H1 (cell line): ENCODE measurements around the gene MROH2A. TPM values are rescaled to one million over a fixed set of nuclear protein-coding genes. Genes with fewer than 3 reads are reported as not detected.

Experiments used
- CTCF ChIA-PET: fragments of 300-600 bp; sonication (Branson Sonifier 250); formaldehyde crosslinking; loops from one replicate; lab custom pipeline; 2021; ENCODE audit not compliant: partially characterized antibody; lab: Charles Lee
- POLR2A ChIA-PET: fragments of 300-600 bp; sonication (Branson Sonifier 250); formaldehyde crosslinking; loops from one replicate; lab custom pipeline; 2021; ENCODE audit warnings: inconsistent platforms; ENCODE audit not compliant: partially characterized antibody; lab: Charles Lee
- DNase-seq, 2 experiments: peaks; one replicate each; pipeline versions ENCODE4 v3.0.0 to v3.0.0-alpha.2; 2010 to 2022; ENCODE audit warnings: low spot score in 2 of 2, low read depth in 1 of 2, mixed read lengths in 1 of 2
- FAIRE-seq: peaks from 2 replicates; lab custom pipeline; 2011; peaks lifted over from hg19 to GRCh38; lab: Jason Lieb, UNC
- H2AFZ ChIP-seq: 2 replicates; pipeline ENCODE4 v1.8.1; 2012; ENCODE audit warnings: low read length, inconsistent platforms
- H2AK5ac ChIP-seq: 2 replicates; pipeline ENCODE4 v1.6.1; 2013; ENCODE audit warnings: low read depth, low read length
- H2BK120ac ChIP-seq: replicated peaks from 2 replicates; pipeline ENCODE3; 2013; ENCODE audit warnings: low read depth, low read length, inconsistent platforms
- H2BK12ac ChIP-seq: 2 replicates; pipeline ENCODE4 v1.6.1; 2013; ENCODE audit warnings: low read depth, low read length
- H2BK15ac ChIP-seq: 2 replicates; pipeline ENCODE4 v1.6.1; 2013; ENCODE audit warnings: low read length
- H2BK20ac ChIP-seq: 2 replicates; pipeline ENCODE4 v1.6.1; 2013; ENCODE audit warnings: low read length
- H2BK5ac ChIP-seq: 2 replicates; pipeline ENCODE4 v1.6.1; 2013; ENCODE audit warnings: low read depth, low read length
- H3K14ac ChIP-seq: 2 replicates; pipeline ENCODE4 v1.6.1; 2013; ENCODE audit warnings: inconsistent platforms; ENCODE audit not compliant: insufficient read length
- H3K18ac ChIP-seq: 2 replicates; pipeline ENCODE4 v1.6.1; 2013; ENCODE audit warnings: low read length; ENCODE audit errors: extremely low read depth
- H3K23ac ChIP-seq: 2 replicates; pipeline ENCODE4 v1.6.1; 2013; ENCODE audit warnings: inconsistent platforms; ENCODE audit not compliant: insufficient read length
- H3K23me2 ChIP-seq: 2 replicates; pipeline ENCODE4 v1.6.1; 2013; ENCODE audit warnings: low read depth, low read length
- H3K27ac ChIP-seq: 2 replicates; pipeline ENCODE4 v1.6.1; 2011; ENCODE audit warnings: low read depth, low read length, inconsistent platforms
- H3K27me3 ChIP-seq, 4 experiments: replicated peaks in 1 of 4; 1 replicate in 1 of 4; 2 replicates in 3 of 4; pipeline versions ENCODE4 v1.6.1 to v1.8.1; 2011 to 2013; ENCODE audit warnings: low read length in 3 of 4, mild to moderate bottlenecking in 3 of 4, inconsistent platforms in 2 of 4, mixed read lengths in 2 of 4, moderate library complexity in 1 of 4; ENCODE audit not compliant: control insufficient read depth in 3 of 4, insufficient read depth in 3 of 4; ENCODE audit errors: extremely low read depth in 1 of 4
- H3K36me3 ChIP-seq, 4 experiments: 2 replicates each; pipeline versions ENCODE4 v1.6.1 to v1.8.1; 2011 to 2013; ENCODE audit warnings: mild to moderate bottlenecking in 4 of 4, low read length in 3 of 4, moderate library complexity in 2 of 4, control low read depth in 1 of 4, inconsistent platforms in 1 of 4; ENCODE audit not compliant: insufficient read depth in 4 of 4, control insufficient read depth in 2 of 4
- H3K4ac ChIP-seq: replicated peaks from 2 replicates; pipeline ENCODE3; 2013; ENCODE audit warnings: low read length, low read depth, mixed read lengths, inconsistent platforms; ENCODE audit not compliant: insufficient read length
- H3K4me1 ChIP-seq, 4 experiments: replicated peaks in 1 of 4; 1 replicate in 1 of 4; 2 replicates in 3 of 4; pipeline versions ENCODE4 v1.6.1 to v1.8.1; 2011 to 2013; ENCODE audit warnings: low read length in 3 of 4, inconsistent platforms in 2 of 4, mixed read lengths in 1 of 4; ENCODE audit not compliant: insufficient read depth in 4 of 4, control insufficient read depth in 3 of 4
- H3K4me2 ChIP-seq, 2 experiments: 2 replicates each; pipeline versions ENCODE4 v1.6.1 to v1.8.1; 2011 to 2013; ENCODE audit warnings: low read depth in 2 of 2, low read length in 2 of 2, control low read depth in 1 of 2, inconsistent platforms in 1 of 2, mild to moderate bottlenecking in 1 of 2; ENCODE audit not compliant: insufficient read depth in 1 of 2
- H3K4me3 ChIP-seq, 4 experiments: fragments of 200-600, 300-600 bp in 1 of 4; sonication (generic), shearing (Covaris generic), sonication (Bioruptor Twin) in 1 of 4; 2 replicates each; pipeline versions ENCODE4 v1.5.1 to v1.8.1; 2011 to 2016; ENCODE audit warnings: low read length in 4 of 4, low read depth in 3 of 4, control low read depth in 2 of 4, inconsistent platforms in 2 of 4, mild to moderate bottlenecking in 2 of 4, mixed read lengths in 1 of 4, moderate library complexity in 1 of 4; ENCODE audit not compliant: insufficient read depth in 2 of 4; ENCODE audit errors: extremely low read depth in 1 of 4
- H3K56ac ChIP-seq: replicated peaks from 2 replicates; pipeline ENCODE3; 2013; ENCODE audit warnings: low read depth, mild to moderate bottlenecking, mixed read lengths, low read length, inconsistent platforms; ENCODE audit not compliant: insufficient read length
- H3K79me1 ChIP-seq: 2 replicates; pipeline ENCODE4 v1.6.1; 2013; ENCODE audit warnings: low read depth, low read length, control low read depth
- H3K79me2 ChIP-seq, 2 experiments: 2 replicates each; pipeline versions ENCODE4 v1.6.1 to v1.8.1; 2012 to 2013; ENCODE audit warnings: low read length in 2 of 2, mild to moderate bottlenecking in 2 of 2, inconsistent platforms in 1 of 2; ENCODE audit not compliant: insufficient read depth in 2 of 2, control insufficient read depth in 1 of 2
- H3K9ac ChIP-seq, 4 experiments: replicated peaks in 1 of 4; 1 replicate in 1 of 4; 2 replicates in 3 of 4; pipeline versions ENCODE4 v1.6.1 to v1.8.1; 2011 to 2013; ENCODE audit warnings: low read depth in 3 of 4, low read length in 3 of 4, control low read depth in 2 of 4, mild to moderate bottlenecking in 2 of 4, moderate library complexity in 2 of 4, inconsistent platforms in 1 of 4; ENCODE audit errors: extremely low read depth in 1 of 4
- H3K9me3 ChIP-seq, 2 experiments: 2 replicates each; pipeline versions ENCODE4 v1.6.1 to v1.8.1; 2012 to 2013; ENCODE audit warnings: mild to moderate bottlenecking in 2 of 2, moderate library complexity in 2 of 2, control low read depth in 1 of 2, inconsistent platforms in 1 of 2, low read depth in 1 of 2, low read length in 1 of 2, mixed read lengths in 1 of 2; ENCODE audit not compliant: insufficient read depth in 2 of 2
- H4K20me1 ChIP-seq, 2 experiments: replicated peaks in 1 of 2; 2 replicates each; pipeline versions ENCODE3 to v1.8.1; 2011 to 2013; ENCODE audit warnings: inconsistent platforms in 2 of 2, low read length in 2 of 2, mild to moderate bottlenecking in 1 of 2; ENCODE audit not compliant: insufficient read depth in 2 of 2, control insufficient read depth in 1 of 2
- H4K5ac ChIP-seq: 2 replicates; pipeline ENCODE4 v1.6.1; 2013; ENCODE audit warnings: low read length, low read depth, mixed read lengths, inconsistent platforms; ENCODE audit not compliant: insufficient read length
- H4K8ac ChIP-seq: 2 replicates; pipeline ENCODE4 v1.8.0; 2013; ENCODE audit warnings: mild to moderate bottlenecking, moderate library complexity, low read length, inconsistent platforms; ENCODE audit not compliant: insufficient read depth; ENCODE audit errors: extremely low read depth
- H4K91ac ChIP-seq: replicated peaks from 2 replicates; pipeline ENCODE3; 2013; ENCODE audit warnings: low read length, mixed read lengths, inconsistent platforms; ENCODE audit not compliant: insufficient read length
- BCL11A ChIP-seq, 2 experiments: IDR thresholded peaks; one replicate each; pipeline ENCODE4 v1.6.1; 2011; ENCODE audit warnings: low read depth in 2 of 2, low read length in 2 of 2, mild to moderate bottlenecking in 2 of 2
- HDAC6 ChIP-seq: IDR thresholded peaks from one replicate; pipeline ENCODE4 v1.7.1; 2012; ENCODE audit warnings: low read depth, mild to moderate bottlenecking, inconsistent platforms, low read length, moderate library complexity
- PHF8 ChIP-seq: fragments of 200-600 bp; sonication (generic); conservative IDR thresholded peaks from 2 replicates; pipeline ENCODE4 v1.7.1; 2012; ENCODE audit warnings: low read depth, mild to moderate bottlenecking, inconsistent platforms, low read length, moderate library complexity
- SIRT6 ChIP-seq: IDR thresholded peaks from one replicate; pipeline ENCODE4 v1.7.1; 2012; ENCODE audit warnings: low read length, inconsistent platforms
- SP4 ChIP-seq: IDR thresholded peaks from 2 replicates; pipeline ENCODE4 v1.6.1; 2012; ENCODE audit warnings: low read length, inconsistent platforms
- TBP ChIP-seq: IDR thresholded peaks from 2 replicates; pipeline ENCODE4 v1.6.1; 2011; ENCODE audit warnings: low read depth, low read length, improper control_type of control experiment
- WGBS, 2 experiments: shearing (Covaris generic) in 1 of 2; methylation state at CpG; one replicate each; pipeline versions ENCODE4 v1.1.6 to v1.1.7; 2013 to 2015; ENCODE audit warnings: low lambda C conversion rate in 2 of 2, mixed read lengths in 2 of 2, inconsistent platforms in 1 of 2, low coverage in 1 of 2, missing lambda C conversion rate in 1 of 2; ENCODE audit not compliant: insufficient replicate concordance in 2 of 2, insufficient coverage in 1 of 2, insufficient read length in 1 of 2; ENCODE audit errors: extremely low coverage in 1 of 2, missing lambda C conversion rate in 1 of 2; 5-methylcytosine and 5-hydroxymethylcytosine counted together
- polyA plus RNA-seq, 7 experiments: library from polyadenylated mRNA; depleted of rRNA in 3 of 7; stranded (reverse) in 5 of 7; unstranded in 2 of 7; fragments of >200 nt in 5 of 7; fragments of 200-250 nt in 2 of 7; gene quantifications; 1 replicate in 5 of 7; 2 replicates in 1 of 7; 4 replicates in 1 of 7; pipeline versions ENCODE4 v1.2.1 to v1.2.3, GENCODE V29; 2011 to 2013; ENCODE audit warnings: missing spikeins in 2 of 7, mixed read lengths in 2 of 7
- total RNA-seq: library from RNA; stranded (reverse); fragmentation: NEBNext Ultra II Directional; extraction: Animal tissue kit (Norgen Biotek cat#: 25700); gene quantifications from 2 replicates; pipeline ENCODE4 v1.2.1, GENCODE V29; 2021

The MROH2A gene
- total and polyA plus RNA-seq, 2 of the 8 experiments (the other 6 are each of a cell fraction or from before 2014, with no cell fraction given), result not detected

- Histone ChIP-seq H2BK5ac (peak within 1 kb of the TSS; percentile 85), H4K20me1 (no peaks in the 10 kb centered on the region), H3K14ac (no peak within 1 kb of the TSS), H3K9me3 (no peaks in the 10 kb centered on the region; a peak in 1 of 4 replicates), H2BK15ac (no peak within 1 kb of the TSS), H3K18ac (0 out of 2 replicates have a peak within 1 kb of the TSS, but pooled peaks have one; percentile 97), H3K79me1 (no peaks in the 10 kb centered on the region), H3K27ac (0 out of 2 replicates have a peak within 1 kb of the TSS, but pooled peaks have one; percentile 30), H3K4me1 (no peaks in the 10 kb centered on the region), H2BK120ac (peak within 1 kb of the TSS; percentile 78), H2AFZ (peak within 1 kb of the TSS; percentile 83), H3K4ac (no peak within 1 kb of the TSS), H4K5ac (peak within 1 kb of the TSS; percentile 97), H3K4me2 (peak within 1 kb of the TSS; percentile 66 to 79), H2BK20ac (no peak within 1 kb of the TSS), H3K4me3 (peak within 1 kb of the TSS; percentile 55 to 91 (median 63)), H3K23me2 (peaks cover 3% of the 10 kb centered on the region), H3K56ac (peak within 1 kb of the TSS; percentile 82), H3K27me3 (no peaks in the 10 kb centered on the region; a peak in 1 of 7 replicates), H3K79me2 (no peaks in the 10 kb centered on the region), H2AK5ac (no peak within 1 kb of the TSS), H2BK12ac (no peak within 1 kb of the TSS; the same call in 1 of the 2 replicates), H4K8ac (peak within 1 kb of the TSS; percentile 94), H3K9ac (peak within 1 kb of the TSS in 3 of 4 experiments; percentile 43 to 72 (median 65); a peak in 6 of 7 replicates), H3K36me3 (peaks cover 0 to 15% (median 3%) of the 10 kb centered on the region in 4 experiments; a peak in 3 of 8 replicates), H3K23ac (no peak within 1 kb of the TSS), H4K91ac (no peak within 1 kb of the TSS)
- DNase-seq (peak in 1 of 2 experiments; percentile 70), FAIRE-seq (no peak)
- WGBS, 2 experiments, result 43% methylated on average over 50 of the region's 50 CpGs; no CpG with 5 or more reads in 1 of the 2 experiments
- ChIA-PET CTCF (interaction anchor here (3.2 kb wide), 1 partner anchor 11 kb away, joined by 24 read pairs; no protein-coding TSS in a partner anchor), POLR2A (interaction anchor here (0.7 to 1.1 kb wide), 2 partner anchors 11 to 18 kb away, joined by 3 read pairs; no protein-coding TSS in a partner anchor)
- TF ChIP-seq PHF8 (peak; percentile 57), HDAC6 (no peak), SP4 (no peak), SIRT6 (no peak), BCL11A (IDR thresholded peaks at IDR 0.05; ENCODE audit: low read depth in 2 of 2, low read length in 2 of 2) (no peak), TBP (0 out of 2 replicates have a peak, but pooled peaks have one; percentile 12)
Observed at GRCh38 chr2:233867993-233868532, 89.9 kb downstream of the MROH2A start, which contains the start of gene MSL3B. Gene MSL3B (minus strand): TSS chr2:233868386.
